GM12878 (cell line): Measurements from ENCODE around the gene UXS1. TPM values are rescaled to one million over a fixed set of nuclear protein-coding genes. Genes with fewer than 3 reads are reported as not detected.

Experiments
- ATAC-seq: fragments of 200-7000 bp; cut with Tn5 transposase; 3 replicates; pipeline ENCODE4 v1.9.1; 2020; ENCODE audit warnings: mild to moderate bottlenecking, moderate library complexity
- BruUV-seq: library from RNA; stranded (reverse); fragments of 400-500 nt; replicated peaks from 2 replicates; lab custom pipeline; 2021; lab: Mats Ljungman, UMichigan
- CTCF ChIA-PET: fragments of 300-600 bp; sonication (Branson Sonifier 250); formaldehyde crosslinking; extraction: SDS; loops from one replicate; lab custom pipeline; 2021; ENCODE audit warnings: inconsistent platforms; lab: Yijun Ruan, JAX
- POLR2A ChIA-PET: fragments of 350-600 bp; formaldehyde crosslinking; extraction: SDS; loops from one replicate; lab custom pipeline; 2021; ENCODE audit warnings: inconsistent platforms; lab: Charles Lee
- RAD21 ChIA-PET: fragments of 300-600 bp; sonication (Branson Sonifier 250); formaldehyde crosslinking; loops from one replicate; lab custom pipeline; 2023; ENCODE audit warnings: antibody characterized with exemption; ENCODE audit not compliant: unreplicated experiment; lab: Charles Lee
- SMC1A ChIA-PET: fragments of 300-600 bp; sonication (Branson Sonifier 250); formaldehyde crosslinking; loops from one replicate; lab custom pipeline; 2023; ENCODE audit not compliant: unreplicated experiment, uncharacterized antibody; lab: Charles Lee
- DNase-seq: peaks from one replicate; pipeline ENCODE4 v3.0.0-alpha.2; 2011; ENCODE audit warnings: low read depth, low spot score
- FAIRE-seq: peaks from 3 replicates; lab custom pipeline; 2011; peaks lifted over from hg19 to GRCh38; lab: Jason Lieb, UNC
- H2AFZ ChIP-seq: 2 replicates; pipeline ENCODE4 v1.6.0; 2011; ENCODE audit warnings: low read depth, low read length, control low read depth; ENCODE audit not compliant: control insufficient read depth
- H3K27ac ChIP-seq: 2 replicates; pipeline ENCODE4 v1.5.1; 2011; ENCODE audit warnings: control low read depth; ENCODE audit not compliant: control insufficient read depth, insufficient read depth
- H3K27me3 ChIP-seq, 2 experiments: replicated peaks in 1 of 2; 2 replicates each; pipeline versions ENCODE4 v1.6.0 to v1.6.1; 2011; ENCODE audit warnings: low read length in 1 of 2; ENCODE audit not compliant: control insufficient read depth in 2 of 2, insufficient read depth in 2 of 2
- H3K36me3 ChIP-seq, 2 experiments: 2 replicates each; pipeline ENCODE4 v1.5.1; 2011; ENCODE audit warnings: low read length in 1 of 2; ENCODE audit not compliant: control insufficient read depth in 2 of 2, insufficient read depth in 2 of 2
- H3K4me1 ChIP-seq: 2 replicates; pipeline ENCODE4 v1.6.1; 2011; ENCODE audit warnings: mild to moderate bottlenecking, low read length, moderate library complexity, mixed read lengths; ENCODE audit not compliant: control insufficient read depth, insufficient read depth
- H3K4me2 ChIP-seq: 2 replicates; pipeline ENCODE4 v1.6.0; 2011; ENCODE audit warnings: control low read depth; ENCODE audit not compliant: control insufficient read depth, insufficient read depth
- H3K4me3 ChIP-seq: fragments of 200-600 bp; sonication (generic); 2 replicates; pipeline ENCODE4 v1.5.1; 2016
- H3K79me2 ChIP-seq: 2 replicates; pipeline ENCODE4 v1.6.0; 2011; ENCODE audit warnings: low read length; ENCODE audit not compliant: control insufficient read depth, insufficient read depth
- H3K9ac ChIP-seq: 2 replicates; pipeline ENCODE4 v1.8.0; 2011; ENCODE audit warnings: low read length, control low read depth, mixed read lengths; ENCODE audit not compliant: control insufficient read depth, insufficient read depth
- H3K9me3 ChIP-seq: replicated peaks from 3 replicates; pipeline ENCODE4 v1.5.1; 2011; ENCODE audit warnings: mild to moderate bottlenecking, low read length; ENCODE audit not compliant: control insufficient read depth, insufficient read depth
- H4K20me1 ChIP-seq: 2 replicates; pipeline ENCODE4 v1.6.0; 2011; ENCODE audit not compliant: control insufficient read depth, insufficient read depth
- ATF3 ChIP-seq: IDR thresholded peaks from 2 replicates; pipeline ENCODE4 v1.6.1; 2011; ENCODE audit warnings: low read depth, mild to moderate bottlenecking, low read length, moderate library complexity, borderline replicate concordance; ENCODE audit errors: extremely low read depth
- BCLAF1 ChIP-seq: fragments of 450-650 bp; IDR thresholded peaks from 2 replicates; pipeline ENCODE4 v1.6.1; 2017; ENCODE audit warnings: antibody characterized with exemption, mild to moderate bottlenecking, moderate library complexity
- CBX3 ChIP-seq: fragments of 200-600 bp; sonication (generic); IDR thresholded peaks from 2 replicates; pipeline ENCODE4 v1.6.1; 2016; ENCODE audit warnings: low read depth, borderline replicate concordance
- CEBPB ChIP-seq, 2 experiments: fragments of 150-350 bp in 1 of 2; IDR thresholded peaks; 2 replicates each; pipeline ENCODE4 v1.6.1; 2012 to 2014; ENCODE audit warnings: low read depth in 2 of 2, low read length in 2 of 2, borderline replicate concordance in 1 of 2, inconsistent platforms in 1 of 2
- CEBPZ ChIP-seq: fragments of 150-350 bp; IDR thresholded peaks from 2 replicates; pipeline ENCODE4 v1.6.1; 2016; ENCODE audit warnings: low read depth, low read length
- MEF2B ChIP-seq: fragments of 450-650 bp; IDR thresholded peaks from 2 replicates; pipeline ENCODE4 v1.6.1; 2018; ENCODE audit warnings: mild to moderate bottlenecking, moderate library complexity; ENCODE audit not compliant: partially characterized antibody, poor library complexity, severe bottlenecking
- MXI1 ChIP-seq: fragments of 150-350 bp; IDR thresholded peaks from 2 replicates; pipeline ENCODE4 v1.6.1; 2011; ENCODE audit warnings: low read depth, mild to moderate bottlenecking, inconsistent platforms, low read length, improper control_type of control experiment
- NBN ChIP-seq: fragments of 450-650 bp; IDR thresholded peaks from 2 replicates; pipeline ENCODE4 v1.6.1; 2016
- NFXL1 ChIP-seq: fragments of 450-650 bp; IDR thresholded peaks from 2 replicates; pipeline ENCODE4 v1.6.1; 2017; ENCODE audit warnings: antibody characterized with exemption, mild to moderate bottlenecking, borderline replicate concordance
- NR2C2 ChIP-seq: IDR thresholded peaks from 2 replicates; pipeline ENCODE4 v1.6.1; 2011; ENCODE audit warnings: borderline replicate concordance, low read depth; ENCODE audit not compliant: control insufficient read depth, insufficient read length
- PBX3 ChIP-seq: IDR thresholded peaks from 2 replicates; pipeline ENCODE4 v1.6.1; 2011; ENCODE audit warnings: mild to moderate bottlenecking, low read depth, low read length, moderate library complexity; ENCODE audit not compliant: insufficient replicate concordance
- RELB ChIP-seq: fragments of 450-650 bp; IDR thresholded peaks from 2 replicates; pipeline ENCODE4 v1.6.1; 2017; ENCODE audit warnings: low read depth, mild to moderate bottlenecking, moderate library complexity
- SMC3 ChIP-seq: IDR thresholded peaks from 2 replicates; pipeline ENCODE4 v1.6.1; 2011; ENCODE audit warnings: low read length, improper control_type of control experiment, borderline replicate concordance
- YBX1 ChIP-seq: fragments of 450-650 bp; IDR thresholded peaks from 2 replicates; pipeline ENCODE4 v1.6.1; 2016; ENCODE audit warnings: antibody characterized with exemption
- whole genome bisulfite sequencing: methylation state at CpG from one replicate; pipeline ENCODE4 v1.1.6; 2016; ENCODE audit warnings: low lambda C conversion rate; ENCODE audit not compliant: insufficient replicate concordance, insufficient coverage; ENCODE audit errors: missing lambda C conversion rate; 5-methylcytosine and 5-hydroxymethylcytosine counted together
- in situ Hi-C: fragments of 300-500 bp; cut with MboI; formaldehyde crosslinking; loops from 9 replicates; pipeline ENCODE4 v1.14.3; 2018; ENCODE audit warnings: mixed read lengths
- intact Hi-C: fragments of 100-400 bp; cut with micrococcal nuclease; formaldehyde crosslinking; loops from one replicate; pipeline ENCODE4 v1.14.2; 2022; ENCODE audit not compliant: unreplicated experiment
- polyA plus RNA-seq, 11 experiments: library from polyadenylated mRNA; depleted of rRNA in 4 of 11; unstranded in 6 of 11; stranded (reverse) in 5 of 11; fragments of >200 nt; fragmentation: Nextera tagmentation in 4 of 11; fragmentation: Illumina TruSeq in 1 of 11; extraction: Ambion mirVana in 4 of 11; extraction: Trizol in 1 of 11; gene quantifications; 1 replicate in 1 of 11; 2 replicates in 10 of 11; pipeline versions ENCODE4 v1.2.1 to v1.2.3, GENCODE V29; 2011 to 2016; ENCODE audit warnings: inconsistent platforms in 2 of 11, missing spikeins in 2 of 11, low read depth in 1 of 11
- total RNA-seq, 4 experiments: library from RNA; depleted of rRNA in 3 of 4; stranded (reverse); fragments of >200 nt in 3 of 4; fragmentation: Illumina TruSeq in 1 of 4; extraction: Trizol in 1 of 4; gene quantifications; 2 replicates each; pipeline versions ENCODE4 v1.2.1 to v1.2.3, GENCODE V29; 2013 to 2021

UXS1 gene
- total and polyA plus RNA-seq, 10 of the 15 experiments (the other 5 are each of a cell fraction or from before 2014, with no cell fraction given) = 6.0 to 25.4 (median 24.0) TPM

- Histone ChIP-seq H3K9ac (no peak overlapping the region), H3K9me3 (no peaks in the 10 kb centered on the region), H3K36me3 (peaks cover 0 to 1% of the 10 kb centered on the region in 2 experiments; a peak in 2 of 4 replicates), H4K20me1 (no peaks in the 10 kb centered on the region), H3K4me2 (no peak overlapping the region), H2AFZ (no peak overlapping the region), H3K27me3 (no peaks in the 10 kb centered on the region), H3K27ac (no peak overlapping the region), H3K4me1 (no peaks in the 10 kb centered on the region; the same call in 1 of the 2 replicates), H3K79me2 (peaks cover 12% of the 10 kb centered on the region), H3K4me3 (no peak overlapping the region)
- FAIRE-seq = no peak
- 93% methylated on average over 4 of the region's 4 CpGs for WGBS
- BruUV-seq = no TSS peak
- no peak for TF ChIP-seq RELB
- no peak for TF ChIP-seq CEBPZ
- no peak for TF ChIP-seq NBN
- no peak for TF ChIP-seq SMC3
- TF ChIP-seq CBX3 = no peak
- no peak for TF ChIP-seq PBX3
- no peak for TF ChIP-seq MXI1
- no peak for TF ChIP-seq YBX1
- no peak for TF ChIP-seq NFXL1
- TF ChIP-seq NR2C2 = no peak
- TF ChIP-seq ATF3 = no peak
- TF ChIP-seq CEBPB (IDR thresholded peaks at IDR 0.05; ENCODE audit: borderline replicate concordance in 1 of 2, low read depth in 2 of 2, low read length in 2 of 2) = no peak
- TF ChIP-seq MEF2B = no peak
- no peak for TF ChIP-seq BCLAF1
- ATAC-seq = no peak
- ChIA-PET RAD21 (interaction anchor here (0.6 kb wide), 1 partner anchor 72 kb away, joined by 3 read pairs; no protein-coding TSS in a partner anchor), CTCF (no interaction called here), SMC1A (no interaction called here), POLR2A (no interaction called here)
- no peak for DNase-seq
- intact Hi-C loops = no loop called here
- in situ Hi-C loops = no loop called here
Measured at GRCh38 chr2:106177581-106177980, 16.5 kb downstream of the UXS1 start.
